Uterus (tissue), 4 donors: Measurements from ENCODE around the gene C1QTNF6. TPM values are rescaled to one million over a fixed set of nuclear protein-coding genes. Genes with fewer than 3 reads are reported as not detected.

Experiments used
- DNase-seq, 2 donors: peaks; one replicate each; pipeline ENCODE4 v3.0.0-alpha.2; 2019 to 2020
- H3K27ac ChIP-seq, 2 donors: fragments of 200-600 bp; sonication (generic); 1 replicate in 1 of 2; 2 replicates in 1 of 2; pipeline ENCODE4 v1.5.1; 2016 to 2018
- H3K27me3 ChIP-seq, 2 donors: fragments of 200-600 bp; sonication (generic); one replicate each; pipeline ENCODE4 v1.5.1; 2018 to 2019; ENCODE audit warnings: control low read depth in 1 of 2
- H3K36me3 ChIP-seq, 2 donors: fragments of 200-600 bp; sonication (generic); one replicate each; pipeline ENCODE4 v1.5.1; 2019; ENCODE audit warnings: control low read depth in 1 of 2
- H3K4me1 ChIP-seq, 2 donors: fragments of 200-600 bp; sonication (generic); one replicate each; pipeline ENCODE4 v1.5.1; 2018 to 2019; ENCODE audit warnings: control low read depth in 1 of 2
- H3K4me3 ChIP-seq, 2 donors: fragments of 200-600 bp; sonication (generic); 1 replicate in 1 of 2; 2 replicates in 1 of 2; pipeline ENCODE4 v1.5.1; 2018 to 2019; ENCODE audit warnings: mild to moderate bottlenecking in 1 of 2
- H3K9me3 ChIP-seq, 2 donors: fragments of 200-600 bp; sonication (generic); one replicate each; pipeline ENCODE4 v1.5.1; 2019; ENCODE audit warnings: control low read depth in 1 of 2
- CTCF ChIP-seq, 4 experiments: fragments of 200-600 bp in 2 of 4; fragments of 450-650 bp in 2 of 4; sonication (generic) in 2 of 4; IDR thresholded peaks; one replicate each; pipeline ENCODE4 v1.5.1; 2016 to 2019; ENCODE audit warnings: antibody characterized with exemption in 4 of 4, mild to moderate bottlenecking in 2 of 4, moderate library complexity in 1 of 4
- POLR2A ChIP-seq, 2 donors: fragments of 450-650 bp; IDR thresholded peaks; one replicate each; pipeline ENCODE4 v1.6.1; 2016; ENCODE audit warnings: antibody characterized with exemption in 2 of 2, mild to moderate bottlenecking in 1 of 2, moderate library complexity in 1 of 2
- intact Hi-C: fragments of 100-400 bp; cut with DNase I; formaldehyde crosslinking; loops from one replicate; pipeline ENCODE4 v1.15.1; 2023; ENCODE audit warnings: low total_unique reads
- total RNA-seq, 4 donors: library from RNA; depleted of rRNA in 3 of 4; stranded (reverse); fragments of >200 nt in 3 of 4; gene quantifications; one replicate each; pipeline versions ENCODE4 v1.1.0 to v1.2.4, GENCODE V29; 2014 to 2023
- donor health status: DM: yes; HTN: yes; CAD: no.

Gene C1QTNF6
- total RNA-seq, 4 donors from 2014 or later, result 0.29 to 16.0 (median 3.1) TPM

- DNase-seq, result no peak
- H3K27ac ChIP-seq, result no peak overlapping the region
- no peaks in the 10 kb centered on the region for H3K9me3 ChIP-seq
- H3K36me3 ChIP-seq, result no peaks in the 10 kb centered on the region
- TF ChIP-seq CTCF (IDR thresholded peaks at IDR 0.05) (no peak), POLR2A (IDR thresholded peaks at IDR 0.05) (no peak)
- no peaks in the 10 kb centered on the region for H3K4me1 ChIP-seq
- H3K4me3 ChIP-seq, result no peak overlapping the region
- intact Hi-C loops, result no loop called here
- no peaks in the 10 kb centered on the region for H3K27me3 ChIP-seq
Measured at GRCh38 chr22:37232140-37232998, 44.3 kb upstream of the C1QTNF6 start.

- Histone ChIP-seq H3K9me3 (no peaks in the 10 kb centered on the region), H3K36me3 (no peaks in the 10 kb centered on the region), H3K4me1 (no peaks in the 10 kb centered on the region), H3K4me3 (no peak overlapping the region), H3K27ac (no peak overlapping the region), H3K27me3 (no peaks in the 10 kb centered on the region)
- intact Hi-C loops, result no loop called here
- TF ChIP-seq POLR2A (IDR thresholded peaks at IDR 0.05) (no peak), CTCF (IDR thresholded peaks at IDR 0.05) (no peak)
- DNase-seq, result no peak
Measured at GRCh38 chr22:37231406-37232139, 43.5 kb upstream of the C1QTNF6 start.

GRCh38 chr22:37230673-37231405 is 42.8 kb upstream of the C1QTNF6 start:
- intact Hi-C loops, result no loop called here
- no peak for DNase-seq
- Histone ChIP-seq H3K36me3 (no peaks in the 10 kb centered on the region), H3K4me1 (no peaks in the 10 kb centered on the region), H3K27me3 (no peaks in the 10 kb centered on the region), H3K9me3 (no peaks in the 10 kb centered on the region), H3K4me3 (no peak overlapping the region), H3K27ac (no peak overlapping the region)
- TF ChIP-seq POLR2A (IDR thresholded peaks at IDR 0.05), result no peak
- TF ChIP-seq CTCF (IDR thresholded peaks at IDR 0.05), result no peak

GRCh38 chr22:37229805-37230672 is 42.0 kb upstream of the C1QTNF6 start:
- no peaks in the 10 kb centered on the region for H3K36me3 ChIP-seq
- H3K27ac ChIP-seq, result no peak overlapping the region
- TF ChIP-seq POLR2A (IDR thresholded peaks at IDR 0.05), result no peak
- H3K27me3 ChIP-seq, result no peaks in the 10 kb centered on the region
- DNase-seq, result no peak
- no peak overlapping the region for H3K4me3 ChIP-seq
- H3K4me1 ChIP-seq, result no peaks in the 10 kb centered on the region
- intact Hi-C loops, result no loop called here
- no peaks in the 10 kb centered on the region for H3K9me3 ChIP-seq
